NCI-H2171 treated with DMSO at 0.1 percent for 48 hours (cell line): ENCODE measurements around the gene GCM1.
"Not testable (repeated sequence)": the region's sequence is repeated elsewhere in the genome, so short reads cannot be mapped to it uniquely, and the experiment has no call there.

Experiments
- DNase-seq: peaks from one replicate; lab custom pipeline; 2025; lab: John Stamatoyannopoulos, UW

GCM1 gene, protein sequence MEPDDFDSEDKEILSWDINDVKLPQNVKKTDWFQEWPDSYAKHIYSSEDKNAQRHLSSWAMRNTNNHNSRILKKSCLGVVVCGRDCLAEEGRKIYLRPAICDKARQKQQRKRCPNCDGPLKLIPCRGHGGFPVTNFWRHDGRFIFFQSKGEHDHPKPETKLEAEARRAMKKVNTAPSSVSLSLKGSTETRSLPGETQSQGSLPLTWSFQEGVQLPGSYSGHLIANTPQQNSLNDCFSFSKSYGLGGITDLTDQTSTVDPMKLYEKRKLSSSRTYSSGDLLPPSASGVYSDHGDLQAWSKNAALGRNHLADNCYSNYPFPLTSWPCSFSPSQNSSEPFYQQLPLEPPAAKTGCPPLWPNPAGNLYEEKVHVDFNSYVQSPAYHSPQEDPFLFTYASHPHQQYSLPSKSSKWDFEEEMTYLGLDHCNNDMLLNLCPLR

GRCh38 chr6:53148684-53149083 is at the start of gene GCM1:
Gene GCM1, minus strand, starts transcription at chr6:53148841. Its CDS starts 3,209 bp downstream, at chr6:53145632.
- DNase-seq, result no peak

GRCh38 chr6:53197553-53197952 is 48.9 kb upstream of the GCM1 start:
- DNase-seq, result no peak

- no peak for DNase-seq
Measured at GRCh38 chr6:53195048-53195447, 46.4 kb upstream of the GCM1 start.

DNA sequence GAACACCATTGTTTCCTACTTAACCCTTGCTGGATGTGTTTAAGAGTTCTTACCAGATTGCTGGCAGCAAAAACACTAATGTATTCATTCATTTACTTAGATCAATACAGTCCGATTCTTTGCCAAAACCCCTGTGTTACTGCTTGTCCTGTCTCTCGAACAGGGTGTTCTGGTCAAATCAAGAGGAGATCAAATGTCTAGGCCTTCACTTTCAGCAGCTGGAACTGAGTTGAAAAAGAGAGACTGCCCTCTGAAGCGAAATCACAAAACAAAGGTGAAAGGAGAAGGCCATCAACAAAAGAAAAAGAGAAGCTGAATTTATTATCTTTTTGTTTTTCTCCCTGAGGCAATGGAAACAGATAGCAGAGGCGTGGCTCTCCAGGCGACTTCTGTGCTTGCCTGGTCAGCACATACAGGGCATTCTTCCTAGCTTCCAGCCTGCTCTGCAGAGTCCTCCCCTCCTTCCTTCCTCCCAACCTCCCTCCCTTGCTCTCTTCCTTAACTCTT is 44.1 kb upstream of the GCM1 start:
- DNase-seq, result no peak

- DNase-seq, result no peak
Measured at GRCh38 chr6:53189554-53189953, 40.9 kb upstream of the GCM1 start.

- no peak for DNase-seq
Measured at GRCh38 chr6:53188833-53189232, 40.2 kb upstream of the GCM1 start.

- no peak for DNase-seq
Measured at GRCh38 chr6:53180678-53181077, 32.0 kb upstream of the GCM1 start.

GRCh38 chr6:53179961-53180651 is 31.5 kb upstream of the GCM1 start:
- DNase-seq, result peak; percentile 6

DNA sequence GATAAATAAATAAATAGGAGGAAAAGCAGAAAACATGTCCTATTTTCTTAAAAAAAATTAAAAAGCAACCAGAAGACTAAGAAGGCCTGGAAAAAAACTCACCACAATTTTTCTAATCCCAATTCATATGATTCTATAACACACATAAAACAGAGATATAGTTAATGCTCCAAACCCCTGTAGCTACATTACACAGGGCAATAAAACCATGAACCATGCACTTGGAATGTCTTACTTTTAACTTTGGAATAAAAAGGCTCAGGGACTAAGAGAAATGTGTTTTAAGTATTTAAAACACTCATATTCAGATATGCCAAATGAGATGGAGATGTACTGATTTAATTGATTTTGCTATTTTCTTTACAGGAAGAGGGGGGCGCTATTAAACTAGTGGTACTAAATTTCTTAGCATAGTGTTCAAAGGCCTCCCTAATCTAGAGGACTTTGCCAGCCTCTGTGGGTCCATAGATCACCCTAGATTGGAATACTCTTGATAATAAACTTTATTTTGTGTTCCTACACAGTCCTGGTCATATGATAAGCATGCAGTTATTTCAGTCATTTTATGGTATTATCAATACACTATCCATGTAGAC is 30.3 kb upstream of the GCM1 start:
- DNase-seq, result no peak

DNA sequence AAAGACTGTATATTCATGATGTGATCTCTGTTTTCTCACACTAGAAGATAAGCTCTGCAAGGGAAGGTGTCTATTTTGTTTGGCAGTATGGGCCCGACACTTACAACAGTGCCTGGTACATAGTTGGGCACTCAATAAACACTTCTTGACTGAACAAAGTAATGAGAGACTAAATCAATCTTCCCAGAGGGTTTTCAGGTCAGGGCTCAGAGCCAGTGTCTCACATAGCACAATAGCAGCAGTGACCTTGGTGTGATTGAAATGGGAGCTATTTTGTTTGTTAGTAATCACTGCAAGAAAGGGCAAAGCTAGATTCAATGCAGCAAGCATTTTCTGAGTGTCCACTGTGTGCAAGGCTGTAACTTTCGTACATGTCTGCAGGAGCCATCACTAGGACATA is 26.4 kb upstream of the GCM1 start:
- no peak for DNase-seq

- DNase-seq, result no peak
Measured at GRCh38 chr6:53172468-53172803, 23.8 kb upstream of the GCM1 start.

GRCh38 chr6:53171605-53172467 is 23.2 kb upstream of the GCM1 start:
- DNase-seq, result peak; percentile 48

GRCh38 chr6:53168516-53169267 is 20.1 kb upstream of the GCM1 start:
- DNase-seq, result no peak

DNA sequence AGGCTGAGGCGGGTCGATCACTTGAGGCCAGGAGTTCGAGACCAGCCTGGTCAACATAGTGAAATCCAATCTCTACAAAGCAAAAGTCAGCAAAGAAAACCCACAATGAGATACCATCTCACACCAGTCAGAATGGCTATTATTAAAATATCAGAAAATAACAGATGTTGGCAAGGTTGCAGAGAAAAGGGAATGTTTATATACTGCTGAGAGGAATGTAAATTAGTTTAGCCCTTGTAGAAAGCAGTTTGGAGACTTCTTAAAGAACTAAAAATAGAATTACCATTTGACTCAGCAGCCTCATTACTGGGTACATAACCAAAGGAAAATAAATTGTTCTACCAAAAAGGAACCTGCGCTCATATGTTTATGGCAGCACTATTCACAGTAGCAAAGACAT is 16.7 kb upstream of the GCM1 start:
- no peak for DNase-seq

DNA sequence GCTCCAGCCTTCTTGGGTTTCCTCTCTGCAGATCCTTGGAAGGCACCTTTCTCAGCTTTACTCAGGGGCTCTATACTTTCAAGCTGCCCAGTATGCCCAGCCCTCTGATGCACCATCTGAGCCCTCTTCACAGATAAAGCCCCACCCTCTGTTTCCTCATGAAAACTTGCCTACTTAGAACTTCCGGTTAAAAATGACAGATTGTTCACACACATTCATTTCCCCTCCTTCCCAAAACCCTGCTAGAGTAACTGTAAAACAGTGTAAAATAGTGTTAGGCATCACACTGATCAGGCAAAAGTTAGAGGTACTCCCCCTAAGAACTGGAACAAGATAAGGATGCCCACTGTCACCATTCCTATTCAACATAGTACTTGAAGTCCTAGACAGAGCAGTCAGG is 14.0 kb upstream of the GCM1 start:
- DNase-seq, result no peak

GRCh38 chr6:53161481-53162009 is 12.9 kb upstream of the GCM1 start:
- no peak for DNase-seq

GRCh38 chr6:53159558-53159957 is 10.9 kb upstream of the GCM1 start:
- DNase-seq, result peak; percentile 3

DNA sequence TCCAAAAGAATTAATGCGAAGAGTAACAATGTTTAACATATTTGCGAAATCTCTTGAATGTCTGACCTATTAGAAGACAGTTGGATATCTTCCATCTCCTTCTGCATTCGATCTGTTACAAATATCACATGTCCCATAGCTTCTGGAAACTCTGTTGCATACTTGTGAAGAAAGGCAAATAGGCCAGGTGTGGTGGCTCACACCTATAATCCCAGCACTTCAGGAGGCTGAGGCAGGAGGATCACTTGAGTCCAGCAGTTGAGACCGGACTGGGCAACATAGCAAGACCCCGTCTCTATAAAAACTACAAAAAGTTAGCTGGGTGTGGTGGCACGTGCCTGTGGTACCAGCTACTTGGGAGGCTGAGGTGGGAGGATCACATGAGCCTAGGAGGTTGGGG is 9.4 kb upstream of the GCM1 start:
- not testable (repeated sequence) for DNase-seq

- not testable (repeated sequence) for DNase-seq
Measured at GRCh38 chr6:53155279-53155678, 6.6 kb upstream of the GCM1 start.

- DNase-seq, result no peak
Measured at GRCh38 chr6:53154794-53155193, 6.2 kb upstream of the GCM1 start.

GRCh38 chr6:53154071-53154470 is 5.4 kb upstream of the GCM1 start:
- no peak for DNase-seq
